GM18861 (cell line): ENCODE data around the gene PBX1.

ENCODE experiments used
- ATAC-seq: cut with Tn5 transposase; IDR thresholded peaks from one replicate; pipeline ENCODE4 v1.9.1; 2021; ENCODE audit not compliant: unreplicated experiment

PBX1 gene

GRCh38 chr1:164562947-164563520, 4.0 kb downstream of the PBX1 start:
- no peak for ATAC-seq

- ATAC-seq = no peak
Measured at GRCh38 chr1:164563721-164564360, 4.9 kb downstream of the PBX1 start.

GRCh38 chr1:164564378-164564777, 5.4 kb downstream of the PBX1 start:
- ATAC-seq = no peak

- no peak for ATAC-seq
Measured at GRCh38 chr1:164565357-164565756, 6.4 kb downstream of the PBX1 start.

GRCh38 chr1:164567774-164568173, 8.8 kb downstream of the PBX1 start:
- ATAC-seq = no peak

- ATAC-seq = no peak
Measured at GRCh38 chr1:164569241-164569640, 10.3 kb downstream of the PBX1 start.

GRCh38 chr1:164569866-164570265, 10.9 kb downstream of the PBX1 start:
- ATAC-seq = no peak

GRCh38 chr1:164571333-164571732, 12.3 kb downstream of the PBX1 start:
- no peak for ATAC-seq

- no peak for ATAC-seq
Measured at GRCh38 chr1:164575356-164575886, 16.4 kb downstream of the PBX1 start.

GRCh38 chr1:164576291-164577271, 17.6 kb downstream of the PBX1 start:
- ATAC-seq = no peak

- ATAC-seq = no peak
Measured at GRCh38 chr1:164577291-164577690, 18.3 kb downstream of the PBX1 start.

GRCh38 chr1:164578479-164579200, 19.7 kb downstream of the PBX1 start:
- no peak for ATAC-seq

- ATAC-seq = no peak
Measured at GRCh38 chr1:164579381-164579780, 20.4 kb downstream of the PBX1 start.

- ATAC-seq = no peak
Measured at GRCh38 chr1:164581762-164582161, 22.8 kb downstream of the PBX1 start.

- ATAC-seq = no peak
Measured at GRCh38 chr1:164583196-164583595, 24.2 kb downstream of the PBX1 start.

- ATAC-seq = no peak
Measured at GRCh38 chr1:164583835-164584539, 25.0 kb downstream of the PBX1 start.

- no peak for ATAC-seq
Measured at GRCh38 chr1:164586591-164586990, 27.6 kb downstream of the PBX1 start.

GRCh38 chr1:164587617-164588501, 28.9 kb downstream of the PBX1 start:
- ATAC-seq = no peak
